Sigmoid colon (tissue), 7 donors: Measurements from ENCODE around the gene OR6Q1. TPM values are rescaled to one million over a fixed set of nuclear protein-coding genes. Genes with fewer than 3 reads are reported as not detected.

ENCODE experiments used
- DNase-seq: peaks from one replicate; pipeline ENCODE4 v3.0.0-alpha.2; 2019
- H3K27ac ChIP-seq, 4 donors: fragments of 200-600 bp; sonication (generic); one replicate each; pipeline ENCODE4 v1.5.1; 2016 to 2019; ENCODE audit warnings: mild to moderate bottlenecking in 1 of 4
- H3K27me3 ChIP-seq, 3 donors: fragments of 200-600 bp; sonication (generic); one replicate each; pipeline ENCODE4 v1.5.1; 2019; ENCODE audit warnings: mild to moderate bottlenecking in 1 of 3
- H3K36me3 ChIP-seq, 4 donors: fragments of 200-600 bp; sonication (generic); one replicate each; pipeline ENCODE4 v1.5.1; 2016 to 2019
- H3K4me1 ChIP-seq, 4 donors: fragments of 200-600 bp; sonication (generic); one replicate each; pipeline ENCODE4 v1.5.1; 2017 to 2019
- H3K4me3 ChIP-seq, 4 donors: fragments of 200-600 bp; sonication (generic); one replicate each; pipeline ENCODE4 v1.5.1; 2017 to 2019; ENCODE audit warnings: mild to moderate bottlenecking in 2 of 4, moderate library complexity in 1 of 4
- H3K9me3 ChIP-seq, 4 donors: fragments of 200-600 bp in 3 of 4; sonication (generic) in 3 of 4; one replicate each; pipeline versions ENCODE4 v1.5.1 to v1.6.1; 2013 to 2019
- CTCF ChIP-seq, 4 experiments: fragments of 450-650 bp in 3 of 4; fragments of 200-600 bp in 1 of 4; IDR thresholded peaks; one replicate each; pipeline ENCODE4 v1.5.1; 2016 to 2019; ENCODE audit warnings: antibody characterized with exemption in 4 of 4, mild to moderate bottlenecking in 3 of 4, moderate library complexity in 2 of 4
- EP300 ChIP-seq, 4 donors: sonication (generic); formaldehyde crosslinking; IDR thresholded peaks; one replicate each; pipeline ENCODE4 v1.6.1; 2017; ENCODE audit warnings: antibody characterized with exemption in 4 of 4
- POLR2A ChIP-seq, 2 donors: fragments of 450-650 bp; IDR thresholded peaks; one replicate each; pipeline ENCODE4 v1.6.1; 2016; ENCODE audit warnings: antibody characterized with exemption in 2 of 2, mild to moderate bottlenecking in 2 of 2, moderate library complexity in 2 of 2
- POLR2AphosphoS5 ChIP-seq, 4 donors: sonication (generic); formaldehyde crosslinking; IDR thresholded peaks; one replicate each; pipeline ENCODE4 v1.6.1; 2017; ENCODE audit warnings: antibody characterized with exemption in 4 of 4
- WGBS, 2 donors: extraction: QIAGEN DNeasy Blood & Tissue Kit; methylation state at CpG; one replicate each; pipeline ENCODE4 v1.1.7; 2013; 5-methylcytosine and 5-hydroxymethylcytosine counted together
- intact Hi-C: fragments of 100-400 bp; cut with DNase I; formaldehyde crosslinking; loops from one replicate; pipeline ENCODE4 v1.15.1; 2023
- polyA plus RNA-seq, 3 donors: library from polyadenylated mRNA; stranded (reverse); fragments of 200-250 nt; gene quantifications; one replicate each; pipeline ENCODE4 v1.2.3, GENCODE V29; 2013
- total RNA-seq, 4 donors: library from RNA; depleted of rRNA; stranded (reverse); fragments of >200 nt; gene quantifications; one replicate each; pipeline ENCODE4 v1.1.0, GENCODE V29; 2016
- donor health status: healthy with polysubstance abuse.
- donor health status: Bipolar disorder and iron deficiency.
- donor health status: healthy.

OR6Q1 gene
- total and polyA plus RNA-seq, 7 donors = not detected

- H3K4me1 ChIP-seq = peaks cover 0 to 16% (median 10%) of the 10 kb centered on the region in 4 donors
- DNase-seq = no peak
- H3K27me3 ChIP-seq = no peaks in the 10 kb centered on the region
- H3K27ac ChIP-seq = peak overlapping the region in 3 of 4 donors; percentile 11 to 57 (median 13)
- H3K36me3 ChIP-seq = no peaks in the 10 kb centered on the region
- WGBS, 2 donors = 49 to 52% methylated on average over 6 of the region's 6 CpGs
- TF ChIP-seq EP300 (IDR thresholded peaks at IDR 0.05) (no peak), POLR2A (IDR thresholded peaks at IDR 0.05) (no peak), POLR2AphosphoS5 (IDR thresholded peaks at IDR 0.05) (no peak), CTCF (IDR thresholded peaks at IDR 0.05) (no peak)
- no peak overlapping the region for H3K4me3 ChIP-seq
- H3K9me3 ChIP-seq = no peaks in the 10 kb centered on the region
- intact Hi-C loops = no loop called here
These were observed 1.9 kb upstream of the OR6Q1 start for GRCh38 chr11:58028687-58029411.

GRCh38 chr11:58034471-58034870 is 3.7 kb downstream of the OR6Q1 start:
- H3K4me3 ChIP-seq = no peak overlapping the region
- H3K4me1 ChIP-seq = no peaks in the 10 kb centered on the region
- H3K27ac ChIP-seq = no peak overlapping the region
- no peak for DNase-seq
- TF ChIP-seq EP300 (IDR thresholded peaks at IDR 0.05) = no peak
- TF ChIP-seq CTCF (IDR thresholded peaks at IDR 0.05) = no peak
- no peak for TF ChIP-seq POLR2AphosphoS5 (IDR thresholded peaks at IDR 0.05)
- no peak for TF ChIP-seq POLR2A (IDR thresholded peaks at IDR 0.05)
- peaks cover 0 to 4% (median 0%) of the 10 kb centered on the region in 4 donors for H3K9me3 ChIP-seq
- 83 to 92% methylated on average over 2 of the region's 2 CpGs for WGBS, 2 donors
- no peaks in the 10 kb centered on the region for H3K36me3 ChIP-seq
- no peaks in the 10 kb centered on the region for H3K27me3 ChIP-seq
- intact Hi-C loops = no loop called here

DNA sequence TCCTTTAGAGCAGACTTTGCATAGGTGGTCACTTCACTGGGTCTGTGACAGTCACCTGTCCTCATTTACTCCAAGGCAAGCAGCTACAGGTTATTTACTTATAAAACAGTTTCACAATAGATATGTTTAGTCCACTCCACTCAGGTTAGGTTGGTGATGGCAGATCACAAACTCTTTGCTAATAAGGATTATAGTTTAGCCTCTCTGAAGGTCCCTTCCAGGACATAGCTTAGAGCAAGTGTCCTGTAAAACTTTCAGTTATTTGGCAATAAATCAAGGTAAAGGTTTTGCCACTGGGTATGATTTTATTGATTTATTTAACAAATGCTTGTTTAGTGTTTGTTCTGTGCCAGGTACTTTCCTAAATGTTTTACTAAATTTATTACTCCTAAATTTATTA is 8.8 kb downstream of the OR6Q1 start:
- H3K9me3 ChIP-seq = peaks cover 0 to 4% (median 0%) of the 10 kb centered on the region in 4 donors
- H3K36me3 ChIP-seq = no peaks in the 10 kb centered on the region
- DNase-seq = no peak
- no peaks in the 10 kb centered on the region for H3K4me1 ChIP-seq
- H3K4me3 ChIP-seq = no peak overlapping the region
- H3K27ac ChIP-seq = no peak overlapping the region
- intact Hi-C loops = no loop called here
- no peaks in the 10 kb centered on the region for H3K27me3 ChIP-seq
- TF ChIP-seq EP300 (IDR thresholded peaks at IDR 0.05) (no peak), POLR2AphosphoS5 (IDR thresholded peaks at IDR 0.05) (no peak), POLR2A (IDR thresholded peaks at IDR 0.05) (no peak), CTCF (IDR thresholded peaks at IDR 0.05) (no peak)

DNA sequence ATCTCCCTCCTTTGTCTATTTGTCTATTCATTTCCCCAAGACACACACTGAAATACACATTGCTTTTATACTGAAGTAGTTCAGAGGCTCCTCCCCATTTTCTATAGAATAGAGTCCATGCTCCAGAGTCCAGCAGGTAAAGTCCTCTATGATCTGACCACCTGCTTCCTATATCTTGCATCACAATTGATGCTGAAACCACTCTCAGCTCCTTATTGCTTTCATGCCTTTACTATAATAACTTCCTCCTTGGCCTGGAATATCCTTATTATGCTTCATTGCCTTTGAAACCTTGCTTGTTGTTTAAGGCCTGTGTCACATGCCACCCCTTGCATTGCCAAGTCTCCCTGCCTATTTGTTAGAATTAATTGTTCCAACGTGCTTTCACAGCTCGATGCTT is 12.6 kb downstream of the OR6Q1 start:
- no peak for DNase-seq
- no peak for TF ChIP-seq EP300 (IDR thresholded peaks at IDR 0.05)
- TF ChIP-seq CTCF (IDR thresholded peaks at IDR 0.05) = no peak
- TF ChIP-seq POLR2A (IDR thresholded peaks at IDR 0.05) = no peak
- no peak for TF ChIP-seq POLR2AphosphoS5 (IDR thresholded peaks at IDR 0.05)
- no peaks in the 10 kb centered on the region for H3K4me1 ChIP-seq
- H3K36me3 ChIP-seq = no peaks in the 10 kb centered on the region
- H3K27me3 ChIP-seq = no peaks in the 10 kb centered on the region
- H3K4me3 ChIP-seq = no peak overlapping the region
- WGBS, 2 donors = 11 to 61% methylated on average over 2 of the region's 2 CpGs
- intact Hi-C loops = no loop called here
- H3K9me3 ChIP-seq = no peaks in the 10 kb centered on the region
- no peak overlapping the region for H3K27ac ChIP-seq

GRCh38 chr11:58046231-58046630 is 15.5 kb downstream of the OR6Q1 start:
- H3K4me1 ChIP-seq = no peaks in the 10 kb centered on the region
- TF ChIP-seq POLR2A (IDR thresholded peaks at IDR 0.05) = no peak
- no peak for TF ChIP-seq POLR2AphosphoS5 (IDR thresholded peaks at IDR 0.05)
- no peak for TF ChIP-seq CTCF (IDR thresholded peaks at IDR 0.05)
- no peak for TF ChIP-seq EP300 (IDR thresholded peaks at IDR 0.05)
- WGBS, 2 donors = 70 to 89% methylated on average over 3 of the region's 3 CpGs
- no peaks in the 10 kb centered on the region for H3K36me3 ChIP-seq
- H3K9me3 ChIP-seq = no peaks in the 10 kb centered on the region
- intact Hi-C loops = no loop called here
- no peaks in the 10 kb centered on the region for H3K27me3 ChIP-seq
- H3K27ac ChIP-seq = no peak overlapping the region
- H3K4me3 ChIP-seq = no peak overlapping the region
- no peak for DNase-seq
